NCI-H69 (cell line): ENCODE data around the gene FTO.

ENCODE experiments used
- DNase-seq: peaks from one replicate; lab custom pipeline; 2025; lab: John Stamatoyannopoulos, UW

Gene FTO

DNA sequence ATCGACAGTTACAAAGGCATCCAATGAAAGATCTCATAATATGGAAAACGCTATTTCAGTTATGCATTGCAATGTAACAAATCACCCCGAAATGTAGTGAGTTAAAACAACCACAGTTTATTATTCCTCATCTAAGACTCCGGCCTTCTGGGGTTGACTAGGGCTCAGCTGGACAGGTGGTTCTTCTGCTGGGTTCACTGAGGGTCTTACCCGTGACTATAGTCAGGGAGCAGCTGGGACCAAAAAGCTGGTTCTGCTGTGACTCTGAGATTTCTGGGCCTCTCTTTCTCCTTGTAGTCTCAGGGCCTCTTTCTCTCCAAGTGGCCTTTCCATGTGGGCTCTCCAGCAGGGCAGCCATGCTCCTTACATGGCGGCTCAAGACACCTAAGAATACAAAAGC, 386.6 kb downstream of the FTO start:
- DNase-seq = no peak

DNA sequence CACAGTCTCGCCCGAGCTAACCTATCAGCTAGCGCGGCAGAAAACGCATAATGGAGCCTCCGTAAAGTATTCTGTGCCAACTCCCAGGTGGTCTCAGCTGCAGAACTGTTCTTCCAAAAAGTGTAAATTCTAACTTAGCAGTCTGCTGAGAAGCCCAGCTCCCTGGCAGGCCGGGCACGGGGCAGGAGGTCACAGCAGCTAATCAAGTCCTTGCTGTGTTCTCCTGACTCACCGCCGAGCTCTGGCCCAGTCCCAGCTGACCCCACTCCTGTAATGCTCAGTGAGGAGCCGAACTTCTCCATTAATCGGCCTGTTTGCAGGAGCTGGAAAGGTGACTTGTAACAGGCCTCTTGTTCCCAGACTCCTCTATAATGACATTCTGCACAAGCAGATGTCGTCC, 389.3 kb downstream of the FTO start:
- DNase-seq = no peak

DNA sequence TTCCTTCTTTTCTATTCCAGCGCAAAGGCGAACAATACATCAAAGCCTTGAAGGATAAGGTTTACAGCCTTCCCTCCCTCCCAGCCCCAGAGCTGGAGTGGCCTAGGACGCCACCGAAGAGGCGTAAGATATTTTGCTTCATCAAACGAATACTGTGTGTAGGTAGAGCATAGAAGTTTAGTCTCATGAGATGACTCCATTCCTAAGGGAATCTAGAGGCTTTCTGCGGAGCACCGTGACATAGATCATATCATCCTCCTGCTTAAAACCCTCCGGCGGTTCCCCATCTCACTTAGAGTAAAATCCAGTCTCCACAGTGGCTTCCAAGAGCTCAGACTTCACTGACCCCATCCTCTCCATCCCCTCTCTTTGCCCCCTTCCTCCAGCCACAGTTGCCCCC, 390.7 kb downstream of the FTO start:
- DNase-seq = no peak

DNA sequence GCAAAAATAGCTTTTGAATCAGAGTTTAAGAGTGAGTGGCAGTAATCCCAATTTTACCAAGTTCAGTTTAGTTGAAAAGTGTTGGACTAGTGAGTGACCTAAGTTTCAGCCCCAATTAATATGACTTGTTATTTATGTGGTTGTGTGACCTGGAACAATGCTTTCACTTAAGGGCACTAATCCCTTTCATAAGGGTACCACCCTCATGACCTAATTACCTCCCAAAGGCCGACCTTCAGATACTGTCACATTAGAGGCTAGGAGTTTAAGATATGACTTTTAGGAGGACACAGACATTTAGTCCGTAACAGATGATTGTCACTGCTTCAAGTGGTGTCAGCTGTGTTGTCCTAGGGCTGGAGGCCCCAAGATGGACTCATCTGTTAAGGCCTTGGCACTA, 392.7 kb downstream of the FTO start:
- DNase-seq = no peak

DNA sequence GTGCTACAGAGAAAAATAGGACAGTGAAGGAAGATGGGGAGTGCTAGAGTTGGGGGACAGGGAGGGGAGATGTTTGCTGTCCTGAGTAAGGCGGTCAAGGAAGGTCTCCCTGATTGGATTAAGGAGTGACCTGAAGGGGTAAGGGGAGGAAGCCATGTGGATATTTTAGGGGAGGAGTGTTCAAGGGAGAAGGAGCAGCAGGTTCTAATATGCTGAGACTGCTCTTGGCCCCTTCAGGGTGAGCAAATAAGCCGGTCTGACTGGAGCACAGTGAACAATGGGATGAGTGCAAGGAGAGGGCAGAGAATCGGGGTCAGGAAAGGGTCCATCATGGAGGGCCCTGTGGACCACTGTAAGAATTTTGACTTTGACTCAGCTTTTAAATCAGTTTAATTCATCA, 393.8 kb downstream of the FTO start:
- DNase-seq = peak; percentile 6

DNA sequence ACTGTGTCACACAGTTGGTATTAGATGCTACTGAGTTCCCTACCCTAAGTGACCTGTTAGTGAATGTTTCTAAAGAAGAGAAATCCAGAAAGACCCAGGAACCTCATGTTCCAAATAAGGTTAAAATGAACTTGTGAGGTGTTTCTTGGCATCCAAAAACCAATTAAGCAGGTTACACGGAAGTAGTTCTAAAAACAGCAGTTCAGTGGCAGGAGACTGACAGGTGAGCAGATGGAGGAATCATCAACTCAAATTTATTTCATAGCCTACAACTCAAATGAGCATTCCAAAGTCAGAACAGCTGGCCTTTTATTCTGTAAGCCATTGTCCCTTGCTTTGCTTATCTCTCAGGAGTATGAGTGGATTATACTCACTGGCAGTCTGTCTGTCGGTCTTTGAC, 394.3 kb downstream of the FTO start:
- peak; percentile 69 for DNase-seq

DNA sequence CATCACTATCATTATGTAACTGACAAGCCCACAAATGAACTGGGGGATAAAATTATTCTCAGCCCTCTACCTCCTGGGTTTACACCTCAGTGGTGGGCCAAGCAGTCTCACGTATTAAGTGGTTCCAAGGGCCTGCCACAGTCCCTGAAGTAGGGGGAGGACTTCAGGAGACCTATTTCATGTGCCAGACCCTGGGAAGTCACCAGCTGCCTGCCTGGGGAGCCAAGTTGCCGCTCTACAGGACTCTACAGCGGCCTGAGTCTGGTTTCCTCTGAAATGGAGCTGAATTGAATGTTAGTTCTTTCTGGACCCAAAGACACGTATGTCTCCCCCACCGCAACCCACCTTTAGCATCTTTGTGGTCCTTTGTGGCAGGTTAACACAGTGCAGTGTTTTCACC, 395.7 kb downstream of the FTO start:
- no peak for DNase-seq

DNA sequence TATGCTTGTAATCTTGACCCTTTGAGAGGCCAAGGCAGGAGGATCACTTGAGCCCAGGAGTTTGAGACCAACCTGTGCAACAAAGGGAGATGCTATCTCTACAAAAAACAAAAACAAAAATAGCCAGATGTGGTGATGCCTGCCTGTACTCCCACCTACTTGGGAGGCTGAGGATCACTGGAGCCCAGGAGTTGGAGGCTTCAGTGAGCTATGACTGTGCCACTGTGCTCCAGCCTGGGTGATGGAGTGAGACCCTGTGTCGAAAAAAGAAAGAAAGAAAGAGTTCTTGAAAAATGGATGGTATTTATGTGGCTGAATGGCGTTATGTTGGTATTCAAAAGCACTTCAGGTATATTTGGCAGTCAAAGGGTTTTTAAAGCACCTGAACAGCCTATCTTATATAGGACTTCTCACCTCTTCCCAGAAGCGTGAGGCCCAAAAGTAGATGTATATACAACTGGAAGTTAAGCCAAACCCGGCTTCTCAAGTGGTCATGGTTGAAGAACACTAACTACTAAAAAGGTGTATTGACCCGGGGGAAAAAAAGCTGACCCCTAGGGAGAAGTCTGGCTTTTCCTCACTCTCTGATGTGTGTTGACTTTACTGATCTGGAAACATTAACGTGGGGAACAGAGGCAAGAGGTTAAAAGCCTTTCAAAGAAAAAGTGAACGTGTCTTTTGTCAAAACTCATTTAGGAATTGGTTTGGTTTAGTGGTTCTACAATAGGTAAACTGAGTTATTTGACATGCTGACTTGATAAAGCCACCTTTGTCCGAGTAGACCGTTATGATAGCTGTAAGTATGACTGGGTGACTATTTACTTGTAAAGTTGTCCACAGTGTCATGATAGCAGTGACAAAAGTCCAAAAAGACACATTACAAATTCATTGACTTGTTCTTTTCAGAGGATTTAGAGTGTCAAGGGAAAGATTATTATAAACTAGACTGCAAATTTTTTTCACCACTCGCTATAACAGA, 399.2 kb downstream of the FTO start:
- DNase-seq = no peak

DNA sequence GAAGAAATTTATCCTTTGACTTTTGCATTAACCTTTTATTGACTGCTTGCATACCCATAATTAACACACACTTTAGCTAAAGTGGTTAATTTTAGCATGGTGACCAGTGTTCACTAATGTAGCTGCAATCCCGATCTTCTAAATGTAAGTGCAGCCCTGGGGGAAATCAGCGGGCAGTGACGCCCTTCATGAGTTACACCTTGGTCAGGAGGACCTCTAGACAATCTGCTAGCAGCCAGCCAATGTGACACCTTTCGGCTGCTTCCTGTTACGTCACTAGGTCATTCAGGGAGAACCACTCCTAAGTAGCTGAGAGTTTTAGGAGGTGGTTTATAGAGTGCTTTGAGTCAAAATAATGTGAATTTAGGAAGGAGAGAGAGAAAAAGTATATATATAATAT, 402.1 kb downstream of the FTO start:
- DNase-seq = peak; percentile 72

DNA sequence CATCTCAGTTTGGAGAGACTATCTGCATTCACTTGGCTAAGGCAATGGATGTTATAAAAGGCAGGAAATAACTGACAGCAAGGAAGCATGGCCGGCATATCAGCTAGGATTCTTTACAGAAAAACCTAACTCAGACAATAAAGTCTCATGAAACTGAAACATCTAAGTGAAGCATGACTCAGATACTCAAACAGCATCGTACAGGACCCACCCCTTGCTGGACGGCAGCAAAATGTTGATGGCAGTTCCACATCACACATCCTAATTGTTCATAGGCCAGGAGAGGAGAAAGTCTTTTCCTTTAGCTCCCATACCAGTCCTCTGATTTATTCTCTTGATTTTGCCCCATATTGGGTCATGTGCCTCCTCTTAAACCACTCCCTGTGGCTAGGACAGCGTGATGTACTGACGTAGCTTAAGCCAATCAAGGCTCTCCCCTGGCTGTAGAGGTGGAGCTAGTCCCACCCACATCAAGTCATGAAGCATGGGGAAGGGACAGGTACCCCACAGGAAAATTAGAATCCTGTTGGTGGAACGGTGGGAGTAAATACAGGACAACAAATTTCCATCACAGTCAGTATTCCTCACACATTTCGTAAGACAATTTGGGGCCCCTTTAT, 403.7 kb downstream of the FTO start:
- DNase-seq = no peak

DNA sequence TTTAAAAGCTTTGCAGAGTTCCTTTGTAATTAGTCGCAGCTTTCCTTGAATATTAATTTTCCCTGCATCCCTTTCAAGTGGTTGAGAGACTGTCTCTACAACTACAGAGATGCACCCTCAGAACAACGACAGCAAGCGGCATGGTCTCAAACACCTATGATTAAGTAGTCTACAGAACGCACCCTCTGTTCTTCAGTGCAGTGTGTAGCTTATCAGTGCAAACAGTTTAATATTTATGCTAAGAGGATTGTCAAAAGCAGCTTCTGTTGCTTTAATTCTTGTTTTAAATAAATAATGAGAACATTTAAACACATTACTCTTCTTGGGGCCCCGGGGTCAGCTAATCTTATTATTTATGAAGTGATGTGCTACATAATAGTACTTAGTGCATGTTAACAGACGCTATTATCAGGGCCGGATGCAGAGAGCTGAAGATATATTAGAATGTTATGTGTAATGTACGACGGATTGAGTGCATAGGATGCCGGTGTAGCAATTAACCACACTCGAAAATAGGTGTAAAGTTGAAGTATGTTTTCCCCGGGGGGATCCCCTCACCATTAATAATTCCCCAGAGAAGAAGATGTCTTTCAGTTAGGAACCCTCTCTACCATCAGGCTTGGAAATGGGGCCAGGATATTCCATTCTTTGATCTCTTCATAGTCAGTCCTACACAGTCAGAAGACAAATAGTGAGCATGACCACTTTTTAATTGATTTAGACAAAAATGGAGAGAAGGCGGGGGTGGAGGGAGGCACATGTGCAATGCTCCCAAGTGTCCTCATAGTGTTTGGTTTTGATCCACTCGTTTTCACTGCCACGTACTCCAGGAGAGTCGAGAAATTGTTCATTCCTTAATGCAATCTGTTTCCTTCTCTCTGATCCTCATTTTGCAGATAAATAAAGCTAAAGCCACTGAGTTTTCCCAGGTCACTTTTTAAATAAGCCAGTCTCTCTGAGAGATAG, 406.3 kb downstream of the FTO start:
- no peak for DNase-seq

DNA sequence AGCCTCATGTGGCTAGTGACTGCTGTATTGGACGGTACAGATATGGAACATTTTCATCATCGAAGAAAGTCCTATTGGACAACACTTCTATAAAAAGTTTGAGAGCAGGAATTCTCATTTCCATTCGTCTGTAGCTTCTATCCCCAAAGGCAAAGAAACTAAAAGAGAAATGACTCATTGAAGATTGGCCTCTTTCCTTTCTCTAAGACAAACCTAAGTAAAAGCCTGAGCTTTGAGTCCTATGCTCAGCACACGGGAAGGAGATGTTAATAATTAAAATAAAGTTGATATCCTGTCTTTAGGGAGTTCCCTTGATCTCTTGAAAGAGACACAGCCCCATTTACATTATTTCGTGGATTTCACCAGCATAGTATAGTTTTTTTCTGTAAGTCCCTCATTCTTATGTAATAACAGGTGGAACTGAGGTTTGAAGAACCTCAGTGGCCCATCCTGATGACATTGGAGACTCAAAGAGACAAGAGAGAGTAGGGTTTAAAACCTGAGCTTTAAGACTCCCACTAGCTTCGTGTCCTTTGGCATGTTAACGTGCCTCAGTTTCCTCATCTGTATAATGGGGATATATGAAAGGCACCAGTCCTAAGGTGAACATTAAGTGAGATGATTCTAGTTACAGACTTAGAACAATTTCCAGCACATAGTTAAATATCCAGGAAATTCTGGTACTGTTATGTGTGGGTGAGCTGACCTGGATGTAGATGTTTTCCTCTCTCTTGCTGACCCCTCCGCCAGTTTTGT, 408.7 kb downstream of the FTO start:
- DNase-seq = no peak

DNA sequence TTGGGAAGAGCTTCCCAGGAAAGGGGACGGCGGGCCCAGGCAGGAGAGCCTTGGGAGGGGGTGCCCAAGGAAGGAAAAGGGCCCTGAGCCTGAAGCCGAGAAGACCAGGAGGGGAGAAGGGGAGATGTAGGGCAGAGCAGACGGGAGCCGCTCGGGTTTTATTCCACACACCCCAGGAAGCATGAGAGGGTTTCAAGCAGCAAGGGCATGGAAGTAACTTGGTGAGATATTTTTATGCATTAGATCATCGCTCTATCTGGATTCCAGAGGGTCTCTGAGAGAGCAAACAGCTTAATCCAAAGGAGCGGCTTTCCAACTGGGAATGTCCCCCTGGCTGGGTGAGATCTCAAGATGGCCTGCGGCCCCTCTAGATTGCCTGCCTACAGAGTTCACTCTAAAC, 411.6 kb downstream of the FTO start:
- DNase-seq = no peak

DNA sequence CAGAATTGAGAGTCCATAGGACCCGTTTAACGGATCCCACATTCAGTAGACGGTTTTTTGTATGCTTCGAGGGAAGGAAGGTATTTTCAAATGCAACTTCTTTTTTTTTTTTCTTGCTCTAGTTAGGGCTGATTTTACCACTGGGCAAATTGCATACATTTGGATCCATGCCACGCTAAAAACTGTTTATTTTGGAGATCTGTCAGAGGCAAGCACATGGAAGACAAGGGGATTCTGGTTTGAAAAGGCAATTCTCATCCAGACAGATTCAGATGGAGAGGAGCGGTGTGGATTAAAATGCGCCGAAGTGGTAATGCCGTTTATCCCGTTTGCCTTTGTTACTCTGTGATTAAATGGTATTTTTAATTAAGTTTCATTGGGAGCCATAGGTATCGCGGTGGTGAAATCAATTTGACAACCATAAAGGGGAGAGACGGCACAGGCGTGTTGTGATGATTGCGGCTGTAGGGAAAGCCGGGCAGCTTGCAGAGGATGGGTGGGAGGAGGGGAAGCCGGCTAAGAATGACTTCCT, 412.2 kb downstream of the FTO start:
- DNase-seq = peak; percentile 60

DNA sequence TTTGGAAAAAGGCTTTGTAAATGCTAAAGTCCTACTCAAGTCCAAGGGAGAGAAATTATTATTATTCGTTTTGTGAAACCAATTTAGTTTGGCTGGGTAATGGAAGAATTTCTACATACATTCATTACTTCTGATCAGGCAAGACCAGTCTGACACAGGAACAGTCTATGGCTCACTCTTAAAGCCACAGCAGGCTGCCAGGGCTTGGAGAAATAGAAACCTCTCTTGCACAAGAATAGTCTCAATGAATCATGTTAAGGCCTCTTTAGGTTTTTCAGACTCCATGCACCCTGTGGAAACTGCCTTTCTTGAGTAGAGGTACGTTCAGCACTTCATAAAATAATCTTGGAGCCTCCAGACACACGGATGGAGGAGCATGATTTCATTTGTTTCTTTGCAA, 414.9 kb downstream of the FTO start:
- DNase-seq = no peak

DNA sequence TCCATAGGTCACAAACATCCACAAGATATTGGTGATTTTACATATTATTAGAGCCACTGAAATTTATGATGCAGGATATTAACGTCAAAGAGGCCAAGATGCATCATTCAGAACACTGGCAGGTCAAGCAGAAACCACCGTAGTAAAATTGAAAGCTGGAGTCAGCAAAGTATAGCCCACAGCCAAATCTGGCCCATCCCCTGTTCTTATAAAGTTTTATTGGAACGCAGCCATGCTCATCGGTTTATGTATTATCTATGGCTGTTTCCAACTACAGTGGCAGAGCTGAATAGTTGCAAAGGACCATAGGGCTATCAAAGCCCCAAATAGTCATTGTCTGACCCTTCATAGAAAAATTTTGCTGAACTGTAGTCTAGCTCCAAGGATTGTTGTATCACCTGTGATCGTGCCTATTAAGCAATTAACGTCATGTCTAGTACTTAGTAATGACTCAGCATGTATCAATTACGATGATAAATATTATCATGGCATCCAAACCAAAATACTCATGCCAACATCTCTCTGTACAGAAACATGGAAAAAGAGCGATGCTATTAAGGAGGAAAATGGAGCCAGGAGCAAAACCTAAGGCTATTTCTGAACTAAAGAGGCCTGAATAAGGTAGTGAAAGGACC, 417.0 kb downstream of the FTO start:
- DNase-seq = no peak

DNA sequence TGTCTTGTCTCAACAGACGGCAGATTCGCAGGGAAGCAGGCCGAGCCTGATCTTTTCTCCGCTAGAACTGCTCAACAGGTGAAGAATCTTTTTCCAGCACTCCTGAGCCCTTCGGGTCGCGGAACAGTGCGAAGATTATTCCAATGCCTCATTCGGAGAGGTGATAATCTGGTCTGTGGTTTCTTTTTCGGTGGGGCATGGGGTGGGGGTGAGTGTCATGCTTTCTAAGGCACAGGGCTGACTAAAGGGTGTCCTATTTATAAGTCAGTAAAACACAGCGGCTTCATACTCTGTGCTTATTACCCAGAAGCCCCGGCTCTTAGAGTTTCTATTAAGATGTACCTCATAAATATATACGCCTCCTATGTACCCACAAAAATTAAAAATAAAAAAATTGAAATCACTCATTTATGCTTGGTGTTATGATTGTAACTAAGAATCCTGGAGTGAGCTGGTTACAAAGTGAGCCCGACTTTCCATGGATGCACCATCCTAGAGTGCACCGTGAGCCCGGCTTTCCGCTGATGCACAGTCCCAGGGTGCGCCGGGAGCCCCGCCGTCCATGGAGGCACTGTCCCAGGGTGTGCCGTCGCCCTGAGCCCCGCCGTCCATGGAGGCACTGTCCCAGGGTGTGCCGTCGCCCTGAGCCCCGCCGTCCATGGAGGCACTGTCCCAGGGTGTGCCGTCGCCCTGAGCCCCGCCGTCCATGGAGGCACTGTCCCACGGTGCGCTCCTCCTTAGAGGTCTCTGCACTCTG, 417.8 kb downstream of the FTO start:
- no peak for DNase-seq

DNA sequence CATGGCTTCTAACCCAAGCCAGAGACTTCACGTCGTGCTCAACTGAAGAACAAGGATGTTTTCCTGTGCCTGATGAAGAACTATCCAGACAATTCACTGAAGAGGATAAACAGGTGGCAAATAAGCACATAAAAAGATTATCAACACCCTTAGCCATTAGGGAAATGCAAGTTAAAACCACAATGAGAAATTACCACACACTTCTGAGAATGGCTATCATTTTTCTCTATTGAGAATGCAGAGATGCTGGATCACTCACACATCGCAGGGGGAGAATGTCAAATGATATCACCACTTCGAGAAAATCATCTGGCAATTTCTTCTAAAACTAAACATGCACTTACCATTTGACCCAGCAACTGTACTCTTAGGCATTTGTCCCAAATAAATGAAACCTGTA, 419.8 kb downstream of the FTO start:
- DNase-seq = no peak

DNA sequence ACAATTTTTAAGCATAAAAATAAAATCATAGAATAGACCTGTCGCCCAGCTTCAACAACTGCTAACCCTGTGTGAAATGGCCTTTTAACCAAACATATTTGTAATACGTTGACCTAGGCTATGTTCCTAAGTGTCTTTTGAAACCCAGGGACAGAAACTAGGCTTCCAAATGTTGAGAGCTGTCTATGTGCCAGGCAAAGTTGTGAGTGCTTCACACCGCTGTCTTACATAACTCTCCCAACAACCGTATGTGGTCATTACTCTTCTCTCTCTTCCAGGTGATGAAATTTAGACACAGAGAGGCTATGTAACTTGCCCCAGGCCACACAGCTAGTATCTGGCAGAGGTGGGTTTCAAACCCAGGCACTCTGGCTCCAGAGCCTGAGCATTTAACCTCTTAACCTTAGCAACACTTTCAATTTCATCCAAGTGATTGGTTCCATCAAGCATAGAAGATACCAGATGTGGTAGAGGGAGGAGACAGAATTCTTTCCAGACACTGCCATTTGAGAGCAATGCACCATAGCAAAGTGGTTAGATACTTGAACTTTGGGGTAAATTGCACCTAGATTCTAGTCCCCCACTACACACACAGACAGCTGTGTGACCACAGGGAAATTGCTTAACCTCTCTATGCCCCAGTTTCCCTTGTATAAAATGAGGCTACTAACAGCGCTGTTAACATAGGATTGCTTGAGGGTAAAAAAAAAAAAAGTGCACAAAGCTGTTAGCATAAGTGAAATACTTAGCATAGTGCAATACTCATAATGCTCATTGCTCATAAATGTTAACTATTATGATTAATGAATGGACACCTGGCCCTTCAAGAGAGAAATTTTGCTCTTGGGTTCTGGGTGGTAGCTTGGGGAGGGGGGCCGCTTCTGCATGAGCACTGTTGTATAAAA, 422.0 kb downstream of the FTO start:
- no peak for DNase-seq
